ENCODE data around the gene TTL. TPM values are rescaled to one million over a fixed set of nuclear protein-coding genes. Genes with fewer than 3 reads are reported as not detected.
"Not testable (repeated sequence)": the region's sequence is repeated elsewhere in the genome, so short reads cannot be mapped to it uniquely, and the experiment has no call there.

The TTL gene
- polyA plus RNA-seq, 1 donor = 37.8 TPM

- no peak for DNase-seq (ENCODE audit: low read depth)
Measured at GRCh38 chr2:112474844-112475486, 7.0 kb upstream of the TTL start.

GRCh38 chr2:112476434-112476833 lies 5.5 kb upstream of the TTL start:
- no peak for DNase-seq (ENCODE audit: low read depth)

GRCh38 chr2:112480530-112481049 lies 1.4 kb upstream of the TTL start:
- no peak for DNase-seq (ENCODE audit: low read depth)

GRCh38 chr2:112481050-112481527 lies 867 bp upstream of the TTL start:
- DNase-seq (ENCODE audit: low read depth) = peak; percentile 45

DNA sequence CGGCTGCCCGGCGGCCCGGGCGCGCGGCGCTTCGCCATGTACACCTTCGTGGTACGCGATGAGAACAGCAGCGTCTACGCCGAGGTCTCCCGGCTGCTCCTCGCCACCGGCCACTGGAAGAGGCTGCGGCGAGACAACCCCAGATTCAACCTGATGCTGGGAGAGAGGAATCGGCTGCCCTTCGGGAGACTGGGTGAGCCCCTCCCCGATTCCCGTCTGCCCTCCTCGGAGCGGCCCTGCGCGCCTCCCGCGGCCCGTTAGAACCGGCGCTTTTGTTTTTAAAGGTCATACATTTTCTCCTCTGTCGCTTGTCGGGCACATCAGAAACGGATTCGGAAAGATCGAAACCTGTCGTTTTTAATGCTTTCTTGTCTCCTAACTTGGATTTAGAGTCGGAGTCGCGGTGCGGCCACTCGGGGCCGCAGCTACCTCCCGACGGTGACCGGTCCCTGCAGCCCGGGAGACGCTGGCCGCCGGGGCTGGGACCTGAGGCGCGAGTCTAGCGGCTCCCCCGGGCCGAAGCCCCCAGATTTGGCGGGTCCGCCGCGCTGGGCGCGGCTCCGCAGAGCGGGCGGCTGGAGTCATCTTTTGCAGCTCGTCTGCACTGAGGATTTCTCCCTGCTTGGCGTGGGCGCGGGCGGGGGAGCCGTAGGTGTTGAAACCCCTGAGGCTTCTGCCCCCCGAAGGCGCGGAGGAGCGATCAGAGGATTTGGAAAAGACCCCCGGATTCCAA lies 519 bp downstream of the TTL start:
- DNase-seq (ENCODE audit: low read depth) = no peak

DNA sequence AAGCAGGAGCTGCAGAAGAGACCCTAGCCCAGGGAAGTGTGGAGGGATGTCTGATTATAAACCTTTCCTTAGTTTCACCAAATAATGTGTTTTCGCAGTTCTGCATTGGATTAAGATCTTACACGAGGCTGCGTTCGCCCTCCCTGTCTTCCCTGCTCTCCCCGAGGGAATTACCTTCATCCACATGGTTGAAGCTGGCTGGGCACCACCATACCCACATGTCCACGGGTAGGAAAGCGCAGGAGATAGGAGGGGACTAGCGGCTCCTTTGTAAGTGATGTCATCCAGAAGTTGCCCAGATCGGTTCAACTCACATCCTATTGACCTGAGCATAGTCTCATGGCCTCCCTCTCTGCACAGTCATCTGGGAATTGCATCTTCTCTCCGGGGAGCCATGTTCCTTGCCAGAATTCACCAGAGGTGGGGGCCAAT lies 1.1 kb downstream of the TTL start:
- DNase-seq (ENCODE audit: low read depth) = no peak

- DNase-seq (ENCODE audit: low read depth) = no peak
Measured at GRCh38 chr2:112483831-112484230, 1.9 kb downstream of the TTL start.

GRCh38 chr2:112485849-112486248 lies 3.9 kb downstream of the TTL start:
- DNase-seq (ENCODE audit: low read depth) = no peak

GRCh38 chr2:112486895-112487294 lies 4.9 kb downstream of the TTL start:
- DNase-seq (ENCODE audit: low read depth) = no peak

DNA sequence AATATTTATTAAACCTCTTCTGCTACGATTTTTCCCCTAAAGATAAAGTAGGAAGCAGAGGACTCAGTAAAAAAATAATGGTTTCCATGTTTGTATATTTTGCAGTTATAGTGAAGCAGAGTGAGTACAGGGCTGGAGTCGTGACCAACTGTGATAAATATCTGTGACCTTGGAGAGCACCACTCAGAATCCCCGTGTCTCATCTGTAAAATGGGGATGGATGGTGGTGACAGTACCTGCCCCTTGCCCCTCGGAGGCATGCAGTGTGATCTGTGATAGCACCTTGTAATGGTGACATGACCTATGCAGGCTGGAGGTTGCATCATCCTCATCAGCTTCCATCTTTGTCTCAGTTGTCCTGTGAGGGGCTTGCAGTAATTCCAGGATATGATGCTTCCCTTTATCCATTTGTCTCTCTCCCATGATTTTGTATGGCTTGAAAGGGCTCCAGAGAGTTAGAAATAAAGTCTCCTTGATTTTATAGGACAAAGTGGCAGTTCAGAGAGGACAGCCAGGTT lies 5.5 kb downstream of the TTL start:
- no peak for DNase-seq (ENCODE audit: low read depth)

- no peak for DNase-seq (ENCODE audit: low read depth)
Measured at GRCh38 chr2:112488201-112488600, 6.2 kb downstream of the TTL start.

DNA sequence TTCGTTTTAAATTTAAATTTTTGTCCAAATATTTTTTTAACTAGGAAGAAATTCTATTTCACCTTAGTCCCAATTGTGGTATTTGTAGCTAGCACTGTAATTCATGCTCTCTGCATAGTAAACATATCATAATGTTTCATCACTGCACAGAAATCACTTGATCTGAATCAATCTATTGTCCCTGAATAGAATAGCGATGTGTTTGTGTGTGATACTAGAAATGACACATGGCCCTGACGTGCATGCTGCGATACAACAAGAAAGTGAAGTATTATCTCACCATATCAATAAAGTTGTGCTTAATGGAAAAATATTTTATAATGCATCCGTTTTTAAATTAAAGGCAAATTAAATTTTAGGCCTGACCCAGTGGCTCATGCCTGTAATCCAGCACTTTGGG lies 10.0 kb downstream of the TTL start:
- DNase-seq (ENCODE audit: low read depth) = no peak

DNA sequence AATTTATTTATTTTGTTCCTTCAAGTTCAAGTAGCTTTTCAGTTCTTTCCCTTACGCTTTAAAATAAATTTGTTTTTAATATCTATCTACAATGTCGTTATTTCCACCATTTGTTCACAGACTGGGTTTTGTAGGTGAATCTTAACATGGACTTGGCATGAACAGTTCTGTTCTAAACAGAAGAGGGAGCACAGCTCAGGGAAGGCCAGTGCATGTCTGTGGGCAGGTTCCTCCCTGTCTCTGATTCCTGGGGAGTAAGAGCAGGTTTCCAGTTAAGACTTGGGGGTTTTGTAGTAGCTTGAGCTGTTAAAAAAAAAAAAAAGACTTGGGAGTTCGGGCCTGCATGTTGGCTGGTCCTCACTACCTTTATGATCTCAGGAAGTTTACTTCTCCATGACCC lies 11.1 kb downstream of the TTL start:
- no peak for DNase-seq (ENCODE audit: low read depth)

- no peak for DNase-seq (ENCODE audit: low read depth)
Measured at GRCh38 chr2:112493858-112494648, 12.1 kb downstream of the TTL start.

- no peak for DNase-seq (ENCODE audit: low read depth)
Measured at GRCh38 chr2:112494828-112495227, 12.9 kb downstream of the TTL start.

GRCh38 chr2:112495878-112496277 lies 13.9 kb downstream of the TTL start:
- not testable (repeated sequence) for DNase-seq (ENCODE audit: low read depth)

DNA sequence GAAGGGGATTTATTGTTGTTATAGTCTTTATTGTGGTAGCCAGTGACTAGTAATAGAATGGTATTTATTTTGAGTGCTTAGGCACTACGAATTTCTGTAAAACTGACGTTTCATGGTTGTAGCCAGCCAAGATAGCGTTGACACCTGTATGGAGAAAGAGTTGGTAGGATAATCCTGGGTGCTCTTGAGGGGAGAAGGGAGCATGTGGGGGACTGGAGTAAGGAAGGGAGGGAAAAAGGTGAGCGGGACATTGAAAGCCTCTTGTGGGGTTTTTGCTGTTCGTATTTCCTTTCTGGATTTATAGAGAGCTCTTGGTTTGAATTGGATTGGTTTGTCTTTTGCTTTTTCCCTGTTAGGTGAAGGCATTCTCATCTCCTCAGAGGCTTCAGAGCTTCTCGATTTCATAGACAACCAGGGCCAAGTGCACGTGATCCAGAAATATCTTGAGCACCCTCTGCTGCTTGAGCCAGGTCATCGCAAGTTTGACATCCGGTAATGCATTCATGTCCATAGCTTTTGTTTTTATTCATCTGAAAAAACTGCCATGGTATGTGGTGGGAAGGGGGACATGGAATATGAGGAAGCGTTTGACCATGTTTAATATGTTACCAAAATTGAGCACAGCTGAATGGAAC lies 19.0 kb downstream of the TTL start:
- DNase-seq (ENCODE audit: low read depth) = not testable (repeated sequence)

DNA sequence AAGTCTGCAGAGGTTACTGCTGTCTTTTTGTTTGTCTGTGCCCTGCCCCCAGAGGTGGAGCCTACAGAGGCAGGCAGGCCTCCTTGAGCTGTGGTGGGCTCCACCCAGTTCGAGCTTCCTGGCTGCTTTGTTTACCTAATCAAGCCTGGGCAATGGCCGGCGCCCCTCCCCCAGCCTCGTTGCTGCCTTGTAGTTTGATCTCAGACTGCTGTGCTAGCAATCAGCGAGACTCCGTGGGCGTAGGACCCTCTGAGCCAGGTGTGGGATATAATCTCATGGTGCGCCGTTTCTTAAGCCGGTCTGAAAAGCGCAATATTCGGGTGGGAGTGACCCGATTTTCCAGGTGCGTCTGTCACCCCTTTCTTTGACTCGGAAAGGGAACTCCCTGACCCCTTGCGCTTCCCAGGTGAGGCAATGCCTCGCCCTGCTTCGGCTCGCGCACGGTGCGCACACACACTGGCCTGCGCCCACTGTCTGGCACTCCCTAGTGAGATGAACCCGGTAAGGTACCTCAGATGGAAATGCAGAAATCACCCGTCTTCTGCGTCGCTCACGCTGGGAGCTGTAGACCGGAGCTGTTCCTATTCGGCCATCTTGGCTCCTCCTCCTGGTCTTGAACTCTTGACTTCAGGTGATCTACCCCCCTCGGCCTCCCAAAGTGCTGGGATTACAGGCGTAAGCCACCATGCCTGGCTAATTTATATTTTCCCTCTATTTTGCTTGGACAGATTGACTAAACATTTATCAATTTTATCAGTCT lies 27.5 kb downstream of the TTL start:
- DNase-seq (ENCODE audit: low read depth) = not testable (repeated sequence)

GRCh38 chr2:112516801-112517200 lies 34.8 kb downstream of the TTL start:
- DNase-seq (ENCODE audit: low read depth) = no peak

GRCh38 chr2:112518807-112519206 lies 36.9 kb downstream of the TTL start:
- no peak for DNase-seq (ENCODE audit: low read depth)

DNA sequence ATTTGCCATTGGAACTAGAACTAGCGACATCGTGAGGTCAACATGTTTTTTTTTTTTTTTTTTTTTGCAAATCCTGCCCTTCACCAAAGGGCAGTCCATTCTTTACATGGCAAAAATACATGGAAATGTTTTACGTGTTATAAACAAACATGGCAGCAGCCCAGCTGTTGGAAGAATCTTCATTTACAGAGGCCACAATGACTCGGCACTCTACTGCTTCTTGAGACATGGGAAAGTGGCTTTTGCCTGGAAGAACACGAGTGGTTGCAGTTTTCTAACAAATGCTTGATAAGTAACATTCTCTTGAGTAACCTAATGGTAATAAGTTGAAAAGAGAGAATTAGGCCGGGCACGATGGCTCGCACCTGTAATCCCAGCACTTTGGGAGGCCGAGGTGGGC lies 37.5 kb downstream of the TTL start:
- no peak for DNase-seq (ENCODE audit: low read depth)

All from forelimb muscle (tissue), 1 donor.